GM12875 (cell line): ENCODE results near the gene SLC19A1.

Experiments used
- H3K4me3 ChIP-seq: one replicate; pipeline ENCODE4 v1.5.1; 2011; ENCODE audit warnings: low read depth, low read length, control low read depth
- CTCF ChIP-seq: IDR thresholded peaks from 2 replicates; pipeline ENCODE4 v1.5.1; 2011; ENCODE audit warnings: low read depth, mild to moderate bottlenecking, control low read depth, inconsistent platforms, low read length, moderate library complexity, borderline replicate concordance; ENCODE audit not compliant: insufficient read depth

SLC19A1 gene

GRCh38 chr21:45588086-45588825 lies 46.0 kb upstream of the SLC19A1 start:
- TF ChIP-seq CTCF, result no peak
- no peak overlapping the region for H3K4me3 ChIP-seq

GRCh38 chr21:45586289-45586858 lies 44.1 kb upstream of the SLC19A1 start:
- no peak for TF ChIP-seq CTCF
- no peak overlapping the region for H3K4me3 ChIP-seq

GRCh38 chr21:45584786-45585185 lies 42.5 kb upstream of the SLC19A1 start:
- no peak overlapping the region for H3K4me3 ChIP-seq
- no peak for TF ChIP-seq CTCF

- no peak for TF ChIP-seq CTCF
- no peak overlapping the region for H3K4me3 ChIP-seq
Measured at GRCh38 chr21:45583831-45584509, 41.7 kb upstream of the SLC19A1 start.

GRCh38 chr21:45582128-45582527 lies 39.9 kb upstream of the SLC19A1 start:
- H3K4me3 ChIP-seq, result no peak overlapping the region
- no peak for TF ChIP-seq CTCF

GRCh38 chr21:45581322-45581712 lies 39.1 kb upstream of the SLC19A1 start:
- H3K4me3 ChIP-seq, result no peak overlapping the region

More at GRCh38 chr21:45581322-45581712, 39.1 kb upstream of the SLC19A1 start:
- no peak for TF ChIP-seq CTCF
